Type B pancreatic cell (in vitro differentiated cells): ENCODE data around the gene SLC25A33. TPM values are rescaled to one million over a fixed set of nuclear protein-coding genes. Genes with fewer than 3 reads are reported as not detected.
"Not testable (repeated sequence)": the region's sequence is repeated elsewhere in the genome, so short reads cannot be mapped to it uniquely, and the experiment has no call there.

Experiments used
- DNase-seq: peaks from one replicate; pipeline ENCODE4 v3.0.0; 2021; ENCODE audit warnings: mixed read lengths; ENCODE audit not compliant: unreplicated experiment; ENCODE audit errors: extremely low spot score
- H3K27ac Mint-ChIP-seq: 2 replicates; pipeline ENCODE4 v1.8.0; 2021; ENCODE audit warnings: mild to moderate bottlenecking, mixed read lengths
- H3K27me3 Mint-ChIP-seq: 2 replicates; pipeline ENCODE4 v1.8.0; 2021; ENCODE audit warnings: mixed read lengths
- H3K36me3 Mint-ChIP-seq: 2 replicates; pipeline ENCODE4 v1.8.0; 2021; ENCODE audit warnings: mixed read lengths
- H3K4me1 Mint-ChIP-seq: one replicate; pipeline ENCODE4 v1.8.0; 2021; ENCODE audit warnings: mixed read lengths; ENCODE audit not compliant: unreplicated experiment
- H3K4me3 Mint-ChIP-seq: 2 replicates; pipeline ENCODE4 v1.8.0; 2021; ENCODE audit warnings: mild to moderate bottlenecking, mixed read lengths
- H3K9me3 Mint-ChIP-seq: 2 replicates; pipeline ENCODE4 v1.8.0; 2021; ENCODE audit warnings: mixed read lengths
- total RNA-seq: library from RNA; stranded (reverse); gene quantifications from 2 replicates; pipeline ENCODE4 v1.2.1, GENCODE V29; 2021; ENCODE audit warnings: low replicate concordance
- TF ChIP-seq, protein P1 (sequence below): fragments of 200-600 bp; sonication (generic); conservative IDR thresholded peaks from 2 replicates; pipeline ENCODE4 v1.5.0; 2021; ENCODE audit warnings: antibody characterized with exemption, mild to moderate bottlenecking

SLC25A33 gene
- total RNA-seq, 1 donor from 2014 or later: 7.6 TPM

DNA sequence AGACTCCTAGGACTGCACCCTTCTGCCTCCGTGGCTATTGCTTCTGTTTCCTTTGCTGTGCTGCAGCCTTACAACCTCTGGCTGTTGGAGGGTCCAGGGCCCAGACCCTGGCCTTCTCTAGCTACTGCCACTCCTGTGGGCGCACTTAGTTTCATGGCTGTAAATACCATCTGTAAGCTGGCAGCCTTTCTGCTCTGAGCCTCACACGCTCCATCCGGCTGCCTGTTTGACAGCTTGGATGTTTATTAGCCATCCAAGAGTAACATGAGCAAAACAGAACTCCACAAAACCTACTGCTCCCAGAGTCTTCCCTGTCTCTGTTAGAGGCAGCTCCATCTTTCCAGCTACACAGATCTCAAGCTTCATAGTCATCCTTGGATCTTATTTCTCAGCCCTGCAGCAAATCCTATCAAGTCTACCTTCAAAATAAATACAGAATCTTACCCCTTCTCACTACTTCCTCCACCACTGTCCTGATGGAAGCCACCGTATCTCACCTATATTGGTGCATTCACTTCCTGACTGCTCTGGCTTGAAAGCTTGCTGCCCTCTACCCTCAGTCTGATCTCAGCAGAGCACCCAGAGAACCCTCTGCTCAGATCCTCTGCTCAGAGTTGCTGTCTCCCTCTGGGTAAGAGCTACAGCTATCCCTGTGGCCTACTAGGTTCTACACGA is 19.1 kb downstream of the SLC25A33 start:
- H3K27me3 Mint-ChIP-seq: no peaks in the 10 kb centered on the region
- H3K36me3 Mint-ChIP-seq: peaks cover 28% of the 10 kb centered on the region
- peak overlapping the region; percentile 57 for H3K27ac Mint-ChIP-seq

DNA sequence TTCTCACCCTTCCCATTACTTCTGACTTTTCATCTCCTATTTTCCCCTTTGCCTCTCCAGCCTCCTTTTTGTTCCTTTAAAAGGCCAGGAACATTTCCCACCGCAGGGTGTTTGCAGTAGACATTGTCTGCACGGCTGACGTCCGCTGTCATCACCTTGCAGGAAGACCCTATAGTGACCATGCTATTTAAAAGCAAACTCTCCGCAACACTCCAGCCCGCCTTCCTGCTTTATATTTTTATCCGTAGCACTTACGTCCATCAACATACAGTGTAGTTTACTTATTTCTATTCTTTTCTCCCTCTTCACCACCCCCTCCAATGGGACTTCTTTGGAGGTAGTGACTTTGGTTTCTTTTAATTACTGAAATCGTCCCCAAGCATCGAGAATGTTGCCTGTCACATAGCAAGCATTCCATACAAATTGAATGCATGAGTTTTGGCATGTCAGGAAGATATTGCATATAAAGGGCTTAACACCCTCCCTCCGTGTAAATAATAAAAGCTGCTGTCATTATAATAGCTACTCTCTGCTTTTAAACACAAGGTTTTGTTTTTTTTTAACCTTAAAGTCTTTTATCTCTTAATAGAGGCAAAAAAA is 19.8 kb downstream of the SLC25A33 start:
- TF ChIP-seq, protein P1, sequence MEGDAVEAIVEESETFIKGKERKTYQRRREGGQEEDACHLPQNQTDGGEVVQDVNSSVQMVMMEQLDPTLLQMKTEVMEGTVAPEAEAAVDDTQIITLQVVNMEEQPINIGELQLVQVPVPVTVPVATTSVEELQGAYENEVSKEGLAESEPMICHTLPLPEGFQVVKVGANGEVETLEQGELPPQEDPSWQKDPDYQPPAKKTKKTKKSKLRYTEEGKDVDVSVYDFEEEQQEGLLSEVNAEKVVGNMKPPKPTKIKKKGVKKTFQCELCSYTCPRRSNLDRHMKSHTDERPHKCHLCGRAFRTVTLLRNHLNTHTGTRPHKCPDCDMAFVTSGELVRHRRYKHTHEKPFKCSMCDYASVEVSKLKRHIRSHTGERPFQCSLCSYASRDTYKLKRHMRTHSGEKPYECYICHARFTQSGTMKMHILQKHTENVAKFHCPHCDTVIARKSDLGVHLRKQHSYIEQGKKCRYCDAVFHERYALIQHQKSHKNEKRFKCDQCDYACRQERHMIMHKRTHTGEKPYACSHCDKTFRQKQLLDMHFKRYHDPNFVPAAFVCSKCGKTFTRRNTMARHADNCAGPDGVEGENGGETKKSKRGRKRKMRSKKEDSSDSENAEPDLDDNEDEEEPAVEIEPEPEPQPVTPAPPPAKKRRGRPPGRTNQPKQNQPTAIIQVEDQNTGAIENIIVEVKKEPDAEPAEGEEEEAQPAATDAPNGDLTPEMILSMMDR: no peak
- no peaks in the 10 kb centered on the region for H3K27me3 Mint-ChIP-seq
- H3K9me3 Mint-ChIP-seq: no peaks in the 10 kb centered on the region
- peaks cover 23% of the 10 kb centered on the region for H3K4me1 Mint-ChIP-seq
- peak overlapping the region; percentile 57 for H3K27ac Mint-ChIP-seq
- peaks cover 30% of the 10 kb centered on the region for H3K36me3 Mint-ChIP-seq
- H3K4me3 Mint-ChIP-seq: no peak overlapping the region
- no peak for DNase-seq

More for the DNA sequence above, 19.1 kb downstream of the SLC25A33 start:
- DNase-seq: no peak
- no peaks in the 10 kb centered on the region for H3K9me3 Mint-ChIP-seq
- H3K4me1 Mint-ChIP-seq: peaks cover 28% of the 10 kb centered on the region
- H3K4me3 Mint-ChIP-seq: no peak overlapping the region
- TF ChIP-seq, protein P1: no peak

DNA sequence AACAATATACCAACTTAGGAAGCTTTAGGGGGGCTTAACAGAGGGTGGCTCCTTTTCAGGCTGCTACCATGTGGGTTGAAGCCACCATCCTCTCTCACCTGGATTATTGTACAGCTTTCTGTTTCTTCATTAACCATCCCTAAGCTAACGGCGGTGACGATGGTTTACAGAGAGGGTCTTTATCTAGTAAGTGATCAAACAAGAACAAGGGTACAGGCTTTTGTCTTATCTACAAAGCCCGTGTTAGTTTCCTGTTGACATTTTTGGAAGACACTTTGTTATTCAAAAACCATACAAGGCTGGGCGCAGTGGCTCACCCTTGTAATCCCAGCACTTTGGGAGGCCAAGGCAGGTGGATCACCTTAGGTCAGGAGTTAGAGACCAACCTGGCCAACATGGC is 20.4 kb downstream of the SLC25A33 start:
- no peaks in the 10 kb centered on the region for H3K27me3 Mint-ChIP-seq
- H3K4me3 Mint-ChIP-seq: no peak overlapping the region
- H3K36me3 Mint-ChIP-seq: peaks cover 33% of the 10 kb centered on the region
- H3K9me3 Mint-ChIP-seq: no peaks in the 10 kb centered on the region
- TF ChIP-seq, protein P1: no peak
- peaks cover 23% of the 10 kb centered on the region for H3K4me1 Mint-ChIP-seq
- peak overlapping the region; percentile 29 for H3K27ac Mint-ChIP-seq
- no peak for DNase-seq

DNA sequence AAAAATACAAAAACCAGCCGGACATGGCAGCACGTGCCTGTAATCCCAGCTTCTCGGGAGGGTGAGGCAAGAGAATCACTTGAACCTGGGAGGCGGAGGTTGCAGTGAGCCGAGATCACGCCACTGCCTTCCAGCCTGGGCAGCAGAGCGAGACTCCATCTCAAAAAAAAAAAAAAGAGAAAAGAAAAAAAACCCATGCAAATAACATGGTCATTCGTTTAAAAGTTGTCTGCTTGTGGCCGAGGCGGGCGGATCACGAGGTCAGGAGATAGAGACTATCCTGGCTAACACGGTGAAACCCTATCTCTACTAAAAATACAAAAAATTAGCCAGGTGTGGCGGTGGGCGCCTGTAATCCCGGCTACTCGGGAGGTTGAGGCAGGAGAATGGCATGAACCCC is 20.8 kb downstream of the SLC25A33 start:
- H3K27me3 Mint-ChIP-seq, H3K9me3 Mint-ChIP-seq, DNase-seq, H3K4me3 Mint-ChIP-seq: not testable (repeated sequence)
- Mint-ChIP-seq H3K4me1 (peaks cover 23% of the 10 kb centered on the region), H3K27ac (peak overlapping the region; percentile 29), H3K36me3 (peaks cover 35% of the 10 kb centered on the region)

DNA sequence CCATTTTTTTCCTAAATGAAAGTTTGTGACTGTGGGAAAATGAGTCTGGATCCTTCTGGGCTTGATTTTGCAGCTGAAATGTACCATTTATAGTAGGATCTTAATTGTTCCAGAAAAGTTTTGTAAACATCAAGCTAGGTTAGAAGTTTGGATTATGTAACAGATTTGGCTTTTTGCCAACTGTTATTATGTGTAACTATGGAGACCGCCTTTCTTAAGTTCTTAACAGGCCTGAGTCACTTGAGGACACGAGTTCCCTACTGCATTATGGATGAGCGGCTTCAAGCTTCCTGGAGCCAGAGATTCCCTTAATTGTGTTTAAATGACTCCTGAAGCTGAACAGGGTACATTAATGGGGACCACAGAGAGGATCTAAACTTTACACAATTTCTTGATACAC is 22.2 kb downstream of the SLC25A33 start:
- H3K4me1 Mint-ChIP-seq: peaks cover 23% of the 10 kb centered on the region
- peaks cover 27% of the 10 kb centered on the region for H3K36me3 Mint-ChIP-seq
- H3K27me3 Mint-ChIP-seq: no peaks in the 10 kb centered on the region
- no peak for DNase-seq
- peak overlapping the region; percentile 71 for H3K4me3 Mint-ChIP-seq
- H3K9me3 Mint-ChIP-seq: no peaks in the 10 kb centered on the region
- TF ChIP-seq, protein P1: no peak
- peak overlapping the region; percentile 93 for H3K27ac Mint-ChIP-seq

DNA sequence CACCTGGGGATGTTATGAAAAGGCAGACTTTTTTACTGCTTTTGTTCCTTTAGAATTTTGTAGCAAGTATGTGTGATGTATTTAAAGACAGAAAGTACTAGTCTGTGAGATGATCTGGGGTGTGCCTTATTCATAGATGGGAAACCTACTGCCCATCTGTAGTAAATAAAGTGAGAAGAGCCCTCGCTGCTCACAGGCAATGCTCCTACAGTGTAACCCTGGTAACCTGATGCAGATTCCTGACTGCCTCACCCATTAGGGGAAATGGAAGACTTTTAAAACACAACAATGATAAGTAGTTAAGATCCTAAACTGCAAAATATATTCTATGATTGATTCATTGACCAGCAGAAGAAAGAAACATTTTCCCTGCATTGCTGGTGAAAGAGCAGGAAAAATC is 30.0 kb downstream of the SLC25A33 start:
- no peaks in the 10 kb centered on the region for H3K27me3 Mint-ChIP-seq
- peak overlapping the region; percentile 49 for H3K27ac Mint-ChIP-seq
- no peak overlapping the region for H3K4me3 Mint-ChIP-seq
- H3K9me3 Mint-ChIP-seq: no peaks in the 10 kb centered on the region
- DNase-seq: no peak
- peaks cover 12% of the 10 kb centered on the region for H3K36me3 Mint-ChIP-seq
- TF ChIP-seq, protein P1: no peak
- peaks cover 16% of the 10 kb centered on the region for H3K4me1 Mint-ChIP-seq

DNA sequence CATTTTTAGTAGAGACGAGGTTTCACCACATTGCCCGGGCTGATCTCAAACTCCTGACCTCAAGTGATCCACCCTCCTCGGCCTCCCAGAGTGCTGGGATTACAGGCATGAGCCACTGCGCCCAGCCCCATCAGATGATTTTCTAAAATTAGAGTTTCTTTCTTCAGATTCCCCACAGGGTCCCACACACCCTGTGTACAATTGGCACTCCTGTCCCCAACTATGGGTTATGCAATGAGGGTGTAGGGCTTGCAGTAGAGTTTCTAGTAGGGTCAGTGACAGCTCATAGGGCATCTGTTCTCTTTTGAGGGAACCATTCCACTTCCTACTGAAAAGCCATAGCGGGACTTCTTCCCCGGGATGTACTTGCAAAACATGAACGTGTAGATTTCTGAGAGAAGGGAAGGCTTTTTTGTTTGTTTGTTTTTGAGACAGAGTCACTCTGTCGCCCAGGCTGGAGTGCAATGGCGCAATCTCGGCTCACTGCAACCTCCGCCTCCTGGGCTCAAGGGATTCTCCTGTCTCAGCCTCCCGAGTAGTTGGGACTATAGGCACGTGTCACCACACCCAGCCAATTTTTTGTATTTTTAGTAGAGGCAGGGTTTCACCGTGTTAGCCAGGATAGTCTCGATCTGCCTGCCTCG is 31.7 kb downstream of the SLC25A33 start:
- H3K9me3 Mint-ChIP-seq, H3K4me3 Mint-ChIP-seq, H3K27ac Mint-ChIP-seq, DNase-seq, H3K27me3 Mint-ChIP-seq: not testable (repeated sequence)
- Mint-ChIP-seq H3K36me3 (peaks cover 12% of the 10 kb centered on the region), H3K4me1 (peaks cover 16% of the 10 kb centered on the region)
